ENCODE measurements around the gene RRAD.
A peak's percentile ranks its signal among the peaks of the same experiment; 100 is the strongest.
"Not testable (repeated sequence)": the region's sequence is repeated elsewhere in the genome, so short reads cannot be mapped to it uniquely, and the experiment has no call there.

The RRAD gene

DNA sequence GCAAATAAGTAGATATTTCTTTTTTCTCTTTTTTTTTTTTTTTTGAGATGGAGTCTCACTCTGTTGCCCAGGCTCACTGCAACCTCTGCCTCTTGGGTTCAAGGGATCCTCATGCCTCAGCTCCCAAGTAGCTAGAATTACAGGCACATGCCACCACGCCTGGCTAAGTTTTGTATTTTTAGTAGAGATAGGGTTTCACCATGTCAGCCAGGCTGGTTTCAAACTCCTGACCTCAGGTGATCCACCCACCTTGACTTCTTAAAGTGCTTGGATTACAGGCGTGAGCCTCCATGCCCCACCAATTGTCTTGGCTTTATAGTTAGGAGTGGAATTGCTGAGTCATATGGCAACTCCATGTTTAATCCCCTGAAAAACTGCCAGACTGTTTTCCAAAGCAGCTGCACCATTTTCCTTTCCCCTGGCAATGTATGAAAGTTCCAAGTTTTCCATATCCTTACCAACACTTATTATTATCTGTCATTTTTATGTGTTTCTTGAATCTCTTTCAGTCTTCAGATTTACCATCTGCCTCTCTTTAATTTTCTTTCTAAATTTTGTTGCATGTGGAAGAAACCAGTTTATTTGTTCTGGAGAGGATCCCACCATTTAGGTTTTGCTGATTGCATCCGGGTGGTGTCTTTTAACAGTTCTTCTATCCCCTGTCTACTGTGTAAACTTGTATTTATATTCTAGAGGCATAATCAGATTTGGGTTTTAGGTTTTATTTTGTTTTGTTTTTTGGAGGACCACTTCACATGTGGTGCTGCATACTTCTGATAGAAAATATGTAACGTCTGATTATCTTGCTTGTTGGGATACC, 25.8 kb upstream of the RRAD start:
- no peak for DNase-seq

GRCh38 chr16:66950437-66950836, 25.1 kb upstream of the RRAD start:
- DNase-seq: no peak

DNA sequence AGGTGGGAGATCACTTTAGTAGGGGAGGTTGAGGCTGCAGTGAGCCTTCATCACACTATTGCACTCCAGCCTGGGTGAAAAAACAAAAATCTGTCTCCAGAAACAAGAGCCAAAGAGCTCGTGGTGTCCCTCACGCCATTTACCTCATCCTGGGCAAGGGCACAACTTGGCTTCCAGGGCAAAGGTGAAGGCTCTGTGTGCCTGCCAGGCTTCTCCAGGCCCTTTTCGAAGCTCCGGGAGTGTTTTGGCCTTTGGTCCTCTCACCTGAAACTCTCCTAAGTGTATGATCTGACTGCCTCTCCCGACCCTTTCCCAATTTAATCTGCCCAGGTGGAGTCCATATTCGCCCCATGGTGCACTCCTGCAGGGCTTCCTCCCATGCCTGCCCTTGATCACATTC, 24.1 kb upstream of the RRAD start:
- DNase-seq: no peak

DNA sequence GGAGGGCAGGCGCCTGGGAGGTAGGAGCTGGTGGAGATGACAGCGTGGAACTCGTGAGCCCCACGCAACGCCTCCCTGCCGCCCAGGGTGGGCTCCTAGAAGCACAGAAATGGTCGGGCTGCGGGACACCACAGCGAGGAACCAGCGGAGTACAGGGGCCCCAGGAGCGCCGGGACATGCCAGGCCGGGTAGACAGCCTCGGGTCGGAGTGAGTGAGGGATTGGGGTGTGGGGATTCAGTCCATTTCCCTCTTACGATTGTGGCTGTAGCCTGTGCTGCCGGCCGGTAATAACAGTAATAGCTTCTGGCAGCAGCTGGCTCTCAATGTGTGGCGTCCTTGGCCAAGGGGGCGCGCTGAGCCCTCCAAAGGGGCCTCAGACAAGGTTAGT, 23.5 kb upstream of the RRAD start:
- DNase-seq: no peak

- no peak for DNase-seq
Observed at GRCh38 chr16:66948134-66948836, 22.9 kb upstream of the RRAD start.

GRCh38 chr16:66947302-66948065, 22.1 kb upstream of the RRAD start:
- DNase-seq: peak; percentile 95

- DNase-seq: no peak
Observed at GRCh38 chr16:66946974-66947301, 21.6 kb upstream of the RRAD start.

GRCh38 chr16:66946541-66946940, 21.2 kb upstream of the RRAD start:
- DNase-seq: no peak

- DNase-seq: no peak
Observed at GRCh38 chr16:66945939-66946338, 20.6 kb upstream of the RRAD start.

- not testable (repeated sequence) for DNase-seq
Observed at GRCh38 chr16:66944971-66945370, 19.6 kb upstream of the RRAD start.

DNA sequence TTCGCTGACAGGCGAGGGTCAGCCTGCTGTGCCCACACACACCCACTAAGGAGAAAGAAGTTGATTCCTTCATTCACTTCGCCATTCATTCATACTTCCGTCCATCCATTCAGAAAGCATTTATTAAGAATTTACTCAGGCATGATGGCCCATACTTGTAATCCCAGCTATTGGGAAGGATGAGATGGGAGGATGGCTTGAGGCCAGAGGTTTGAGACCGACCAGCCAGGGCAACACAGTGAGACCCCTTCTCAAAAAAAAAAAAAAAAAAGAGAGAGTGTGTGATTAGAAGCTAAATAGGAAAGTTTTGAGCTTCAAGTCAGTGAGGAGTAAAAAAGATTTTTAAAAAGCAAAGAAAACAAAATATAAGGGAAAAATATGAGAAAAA, 18.7 kb upstream of the RRAD start:
- DNase-seq: no peak

GRCh38 chr16:66943426-66944053, 18.2 kb upstream of the RRAD start:
- DNase-seq: no peak

GRCh38 chr16:66942981-66943380, 17.6 kb upstream of the RRAD start:
- DNase-seq: no peak

- DNase-seq: no peak
Observed at GRCh38 chr16:66940236-66940635, 14.9 kb upstream of the RRAD start.

DNA sequence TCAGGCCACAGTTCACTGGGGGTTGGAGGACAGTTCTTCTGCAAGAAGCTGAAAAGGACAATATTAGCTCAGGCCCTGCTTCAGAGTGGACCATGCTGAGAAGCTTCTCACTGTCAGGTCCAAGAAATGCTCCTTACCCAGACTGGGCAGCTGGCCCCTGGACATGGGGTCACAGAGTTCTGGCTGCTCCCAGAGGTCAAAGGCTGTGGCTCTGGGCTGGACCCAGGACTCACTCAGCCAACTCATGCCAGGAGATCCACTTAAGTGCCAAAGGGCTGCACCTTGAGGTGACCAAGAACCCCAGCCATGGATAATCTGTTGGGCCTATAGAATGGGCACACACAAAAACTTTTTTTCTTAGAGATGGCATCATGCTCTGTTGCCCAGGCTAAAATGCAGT, 14.0 kb upstream of the RRAD start:
- DNase-seq: no peak

GRCh38 chr16:66937725-66938337, 12.5 kb upstream of the RRAD start:
- DNase-seq: no peak

DNA sequence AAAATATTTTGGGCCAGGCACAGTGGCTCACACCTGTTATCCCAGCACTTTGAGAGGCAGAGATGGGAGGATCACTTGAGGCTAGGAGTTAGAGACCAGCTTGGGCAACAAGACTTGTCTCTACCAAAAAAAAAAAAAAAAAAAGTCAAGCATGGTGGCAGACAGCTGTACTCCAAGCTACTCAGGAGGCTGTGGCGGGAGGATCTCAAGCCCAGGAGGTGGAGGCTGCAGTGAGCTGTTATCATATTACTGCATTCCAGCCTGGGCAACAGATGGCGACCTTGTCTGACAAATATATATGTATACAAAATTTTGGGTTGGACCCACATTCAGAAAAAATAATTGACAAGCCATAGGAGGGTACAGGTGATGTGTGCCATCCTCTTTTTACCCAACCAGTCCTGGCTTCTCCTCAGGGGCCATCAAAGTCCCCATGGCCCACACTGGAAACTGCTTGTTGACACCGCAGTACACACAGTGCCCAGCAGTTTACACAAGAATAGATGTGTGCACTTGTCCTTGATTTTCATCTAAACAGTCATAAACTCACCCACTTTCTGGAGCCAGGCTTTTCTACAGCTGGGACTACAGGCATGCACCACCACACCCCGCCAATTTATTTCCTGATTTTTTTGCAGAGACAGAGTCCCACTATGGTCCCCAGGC, 11.7 kb upstream of the RRAD start:
- peak; percentile 49 for DNase-seq

GRCh38 chr16:66936462-66936861, 11.1 kb upstream of the RRAD start:
- no peak for DNase-seq

- DNase-seq: no peak
Observed at GRCh38 chr16:66935314-66936011, 10.1 kb upstream of the RRAD start, which contains the start of gene CES2. Gene CES2, plus strand, starts transcription at chr16:66935516. Its CDS starts 120 bp downstream, at chr16:66935636.

- DNase-seq: not testable (repeated sequence)
Observed at GRCh38 chr16:66934839-66935313, 9.5 kb upstream of the RRAD start.

DNA sequence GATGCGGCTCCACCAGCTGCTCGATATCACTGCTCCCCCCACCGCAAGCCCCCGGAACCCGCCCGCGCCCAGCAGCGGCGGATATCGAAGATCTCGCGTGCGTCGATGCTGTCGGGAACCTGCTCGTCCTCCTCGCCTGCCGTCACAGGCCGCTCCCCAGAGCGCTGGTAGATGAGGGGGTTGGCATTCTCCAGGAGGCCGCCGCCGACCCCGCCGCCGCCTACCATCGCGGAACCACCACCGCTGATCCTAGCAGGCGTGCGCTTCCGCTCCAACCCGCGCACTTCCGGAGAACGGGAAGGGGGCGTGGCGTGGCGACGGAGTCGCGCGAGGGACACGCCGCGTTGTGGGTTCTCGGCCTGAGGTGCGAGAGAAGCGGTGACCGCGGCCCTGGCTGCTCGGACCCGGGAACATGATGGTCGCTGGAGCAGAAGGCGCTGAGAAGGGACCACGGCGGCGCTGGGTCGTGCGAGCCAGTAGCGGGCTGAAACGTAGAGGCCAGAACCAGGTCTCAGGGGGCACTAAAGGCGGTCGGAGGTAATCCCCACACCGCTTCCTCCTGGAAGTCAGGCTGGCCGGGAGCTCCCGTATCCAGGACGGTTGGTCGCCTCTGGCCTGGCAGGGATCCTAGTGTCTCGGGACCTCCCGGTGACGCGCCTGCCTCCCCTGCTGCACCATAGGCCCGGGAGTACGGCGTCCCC, 9.0 kb upstream of the RRAD start, which contains the start of gene CIAO2B:
Gene CIAO2B, minus strand, starts transcription at position 265 of the 701 bp plus-strand sequence. Its CDS starts 38 bp downstream, at position 227.
- DNase-seq: peak; percentile 92
